Fibroblast of skin of back (primary cell): ENCODE results near the gene GTPBP2.
"Not testable (repeated sequence)": the region's sequence is repeated elsewhere in the genome, so short reads cannot be mapped to it uniquely, and the experiment has no call there.

ENCODE experiments used
- DNase-seq: peaks from one replicate; pipeline ENCODE4 v3.0.0-alpha.2; 2013

The GTPBP2 gene

GRCh38 chr6:43657221-43657802 is 28.2 kb upstream of the GTPBP2 start:
- DNase-seq, result no peak

- DNase-seq, result not testable (repeated sequence)
These were observed 23.8 kb upstream of the GTPBP2 start for GRCh38 chr6:43652822-43653221.

DNA sequence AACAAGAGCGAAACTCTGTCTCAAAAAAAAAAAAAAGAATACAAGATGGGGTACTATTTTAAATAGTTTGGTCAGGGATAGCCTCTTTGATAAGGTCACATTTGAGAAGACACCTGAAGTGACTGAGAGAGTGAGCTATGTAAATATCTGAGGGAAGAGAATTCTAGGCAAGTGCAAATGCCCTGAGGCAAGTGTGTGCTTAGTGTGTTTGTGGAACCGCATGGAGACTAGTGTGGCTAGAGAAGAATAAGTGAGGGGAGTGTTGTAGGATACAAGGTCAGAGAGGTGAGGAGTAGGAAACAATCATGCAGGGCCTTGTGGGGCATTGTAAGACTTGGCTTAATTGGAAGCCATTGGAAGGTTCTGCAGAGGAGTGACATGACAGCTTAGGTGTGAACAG is 19.2 kb upstream of the GTPBP2 start:
- DNase-seq, result no peak

DNA sequence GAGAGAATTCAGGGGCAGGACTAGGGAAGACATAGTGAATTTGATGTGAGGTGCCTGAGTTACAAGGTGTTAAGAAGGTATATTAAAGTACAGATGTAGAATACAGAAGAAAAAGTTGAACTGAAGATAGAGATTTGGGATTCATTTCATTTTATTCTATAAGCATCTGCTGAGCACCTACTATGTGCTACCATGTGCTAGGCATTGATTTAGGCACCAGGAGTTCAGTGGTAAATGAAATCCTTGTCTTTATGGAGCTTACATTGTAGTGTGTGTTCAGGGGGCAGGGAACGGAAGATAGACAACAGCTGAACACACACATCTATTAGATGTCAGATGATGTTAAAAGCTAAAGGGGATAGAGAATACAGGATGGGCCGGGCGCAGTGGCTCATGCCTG is 18.5 kb upstream of the GTPBP2 start:
- DNase-seq, result no peak

- no peak for DNase-seq
These were observed 16.5 kb upstream of the GTPBP2 start for GRCh38 chr6:43645613-43645964.

DNA sequence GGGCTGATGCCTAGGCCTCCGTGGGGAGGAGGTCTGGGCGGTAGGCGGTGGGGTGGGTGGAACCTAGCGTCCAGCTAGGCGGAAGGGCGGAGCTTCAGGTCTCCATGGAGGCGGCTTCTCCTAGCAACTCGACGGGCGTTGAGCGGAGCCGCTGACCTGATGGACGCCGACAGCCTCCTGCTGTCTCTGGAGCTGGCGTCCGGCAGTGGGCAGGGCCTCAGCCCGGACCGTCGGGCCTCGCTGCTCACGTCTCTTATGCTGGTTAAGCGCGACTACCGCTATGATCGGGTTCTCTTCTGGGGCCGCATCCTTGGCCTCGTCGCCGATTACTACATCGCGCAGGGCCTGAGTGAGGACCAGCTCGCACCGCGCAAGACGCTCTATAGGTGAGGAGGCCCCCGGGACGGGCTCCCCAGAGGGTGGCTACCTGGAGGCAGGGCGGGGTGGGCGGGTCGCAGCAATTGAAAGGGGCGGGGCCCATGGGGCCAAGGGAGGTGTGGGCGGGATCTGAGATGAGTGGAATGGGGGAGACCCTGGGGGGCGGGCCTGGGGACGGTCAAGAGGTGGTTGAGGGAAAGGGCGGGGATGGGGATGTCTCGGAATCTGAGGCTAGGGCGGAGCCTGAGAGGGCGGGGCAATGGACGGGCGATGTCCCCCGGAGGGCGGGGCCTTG is 16.0 kb upstream of the GTPBP2 start, which contains the start of gene RSPH9:
TSS of gene RSPH9 (plus strand) at position 97 of the 673 bp plus-strand sequence. CDS start at position 160, 63 bp downstream.
- peak; percentile 54 for DNase-seq

DNA sequence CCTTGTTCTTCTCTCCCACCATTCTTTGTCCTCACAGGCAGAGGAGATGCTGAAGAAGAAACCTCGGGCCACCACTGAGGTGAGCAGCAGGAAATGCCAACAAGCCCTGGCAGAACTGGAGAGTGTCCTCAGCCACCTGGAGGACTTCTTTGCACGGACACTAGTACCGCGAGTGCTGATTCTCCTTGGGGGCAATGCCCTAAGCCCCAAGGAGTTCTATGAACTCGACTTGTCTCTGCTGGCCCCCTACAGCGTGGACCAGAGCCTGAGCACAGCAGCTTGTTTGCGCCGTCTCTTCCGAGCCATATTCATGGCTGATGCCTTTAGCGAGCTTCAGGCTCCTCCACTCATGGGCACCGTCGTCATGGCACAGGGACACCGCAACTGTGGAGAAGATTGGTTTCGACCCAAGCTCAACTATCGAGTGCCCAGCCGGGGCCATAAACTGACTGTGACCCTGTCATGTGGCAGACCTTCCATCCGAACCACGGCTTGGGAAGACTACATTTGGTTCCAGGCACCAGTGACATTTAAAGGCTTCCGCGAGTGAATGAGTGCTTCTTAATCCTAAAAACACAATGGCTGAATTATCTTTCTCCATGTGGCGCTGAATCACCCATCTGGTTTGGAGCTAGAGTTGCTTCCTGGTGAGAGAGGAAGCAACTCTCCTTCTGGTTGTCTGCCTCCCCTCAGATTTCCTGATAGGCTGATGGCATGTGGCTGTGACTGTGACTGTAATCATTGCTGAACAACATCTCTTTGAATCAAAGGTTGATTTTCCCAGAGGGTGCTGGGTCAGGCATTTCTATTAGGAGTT is 11.1 kb upstream of the GTPBP2 start:
- DNase-seq, result peak; percentile 15

GRCh38 chr6:43636308-43636659 is 7.2 kb upstream of the GTPBP2 start:
- DNase-seq, result no peak

GRCh38 chr6:43635387-43636307 is 6.6 kb upstream of the GTPBP2 start, which contains the start of gene MAD2L1BP:
Gene MAD2L1BP (plus strand): TSS chr6:43635840. CDS start chr6:43635876, 36 bp downstream.
- peak; percentile 79 for DNase-seq

DNA sequence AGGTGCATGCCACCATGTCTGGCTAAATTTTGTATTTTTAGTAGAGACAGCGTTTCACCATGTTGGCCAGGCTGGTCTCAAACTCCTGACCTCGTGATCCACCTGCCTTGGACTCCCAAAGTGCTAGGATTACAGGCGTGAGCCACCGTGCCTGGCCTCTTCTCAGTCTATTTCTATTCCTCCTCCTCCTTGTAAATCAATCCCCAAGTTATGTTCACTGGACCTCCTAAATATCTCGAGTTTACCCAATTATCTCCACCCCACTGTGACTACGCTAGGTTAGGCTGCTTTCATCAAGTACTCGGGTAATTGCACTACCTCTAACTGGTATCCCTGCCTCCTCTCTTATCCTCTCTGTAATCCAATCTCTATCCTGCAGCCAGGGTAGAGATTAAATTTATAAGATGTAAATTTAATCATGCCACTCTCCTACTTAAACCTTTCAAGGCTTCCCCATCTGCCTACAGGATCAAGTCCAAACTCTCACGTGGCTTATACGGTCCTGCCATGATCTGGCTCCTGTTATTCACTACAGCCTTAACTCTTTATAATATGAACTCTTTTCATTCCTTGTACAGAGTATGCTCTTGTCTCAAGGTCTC is 5.7 kb upstream of the GTPBP2 start:
- no peak for DNase-seq

DNA sequence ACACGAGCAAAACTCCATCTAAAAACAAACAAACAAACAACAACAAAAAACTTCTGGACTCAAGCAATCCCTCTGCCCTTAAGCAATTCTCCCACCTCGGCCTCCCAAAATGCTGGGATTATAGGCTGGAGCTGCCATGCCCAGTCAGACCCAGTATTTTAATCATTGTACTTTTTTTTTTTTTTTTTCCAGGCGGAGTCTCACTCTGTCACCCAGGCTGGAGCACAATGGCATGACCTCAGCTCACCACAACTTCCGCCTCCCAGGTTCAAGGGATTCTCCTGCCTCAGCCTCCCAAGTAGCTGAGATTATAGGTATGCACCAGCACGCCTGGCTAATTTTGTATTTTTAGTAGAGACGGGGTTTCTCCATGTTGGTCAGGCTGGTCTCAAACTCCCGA is 3.9 kb upstream of the GTPBP2 start:
- DNase-seq, result not testable (repeated sequence)

GRCh38 chr6:43630980-43631619 is 2.0 kb upstream of the GTPBP2 start:
- no peak for DNase-seq

DNA sequence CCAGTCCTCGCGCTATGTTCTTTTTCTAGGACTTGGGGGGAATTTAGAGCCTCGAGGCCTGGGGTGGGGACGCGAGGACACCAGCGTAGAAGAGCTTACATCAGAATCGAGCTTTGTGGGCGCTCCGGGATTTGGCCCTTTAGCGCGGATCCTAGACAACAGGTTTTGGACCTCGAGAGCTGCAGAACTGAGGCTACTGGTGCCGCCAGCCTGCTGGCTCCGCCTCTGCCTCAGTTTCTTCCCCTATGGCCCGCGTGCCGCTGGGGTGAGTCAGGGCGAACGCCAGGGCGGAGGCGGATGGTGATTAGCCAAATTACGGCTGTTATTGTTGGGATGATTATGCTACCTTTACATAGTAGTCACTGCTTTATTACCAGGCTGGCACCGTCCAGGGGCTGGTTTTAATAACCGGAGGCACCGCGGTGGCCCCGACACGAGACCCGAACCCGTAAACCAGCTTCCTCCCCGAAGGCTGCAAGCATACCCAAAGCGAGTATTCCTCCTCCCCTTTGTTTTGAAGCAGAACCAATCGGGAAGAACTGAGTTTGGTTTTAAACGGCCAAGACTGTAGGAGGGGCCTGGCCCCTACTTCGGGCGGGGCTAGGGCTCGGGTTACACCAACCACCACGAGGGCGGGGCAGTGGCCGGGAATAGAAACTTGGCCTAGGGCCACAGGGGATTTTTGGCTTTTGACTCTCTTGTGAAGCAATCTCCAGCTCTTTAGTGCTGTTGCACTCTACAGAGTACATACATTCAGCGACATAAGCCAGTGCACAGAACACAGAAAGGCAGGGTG is 639 bp upstream of the GTPBP2 start:
- DNase-seq, result peak; percentile 98

- peak; percentile 66 for DNase-seq
These were observed 516 bp downstream of the GTPBP2 start for GRCh38 chr6:43628393-43629103.

- peak; percentile 97 for DNase-seq
These were observed 1.8 kb downstream of the GTPBP2 start for GRCh38 chr6:43627008-43627825.

- DNase-seq, result no peak
These were observed 3.6 kb downstream of the GTPBP2 start for GRCh38 chr6:43625393-43625992.

DNA sequence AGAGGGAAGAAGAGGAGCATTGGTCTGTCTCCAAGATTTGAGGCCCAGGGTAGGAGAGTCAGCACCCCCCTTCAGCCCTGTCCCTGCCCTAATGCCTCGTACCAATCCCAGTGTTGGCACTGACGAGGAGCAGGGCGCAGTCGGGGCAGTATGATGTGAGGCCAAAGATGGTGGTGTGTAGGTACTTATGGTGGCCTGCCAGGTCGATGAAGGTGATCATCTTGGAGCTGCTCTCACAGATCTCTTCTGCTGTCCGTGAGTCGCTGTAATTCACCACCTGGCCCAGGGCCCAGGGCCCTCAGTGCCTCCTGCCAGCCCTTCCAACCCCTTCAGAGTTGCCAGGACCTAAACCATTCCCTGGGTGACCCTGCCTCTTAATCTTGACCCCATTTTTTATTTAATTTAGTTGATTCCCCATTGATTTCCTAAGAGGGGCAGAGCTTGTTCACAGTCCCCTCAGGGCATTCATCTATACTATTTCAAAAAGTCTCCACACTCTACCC is 4.2 kb downstream of the GTPBP2 start:
- DNase-seq, result no peak
